Measurements from ENCODE around the gene IKZF2.

The IKZF2 gene

GRCh38 chr2:213019368-213019767, 132.0 kb downstream of the IKZF2 start:
- no peak for DNase-seq (ENCODE audit: low read depth in 1 of 2, low spot score in 1 of 2)
- Histone ChIP-seq H3K27me3 (ENCODE audit: insufficient read depth, poor library complexity, severe bottlenecking) (no peaks in the 10 kb centered on the region), H3K27ac (replicated peaks) (no peak overlapping the region), H3K4me3 (replicated peaks; ENCODE audit: insufficient read depth, low read length) (no peak overlapping the region)
- TF ChIP-seq SPI1 (IDR thresholded peaks at IDR 0.05; ENCODE audit: borderline replicate concordance, low read depth) (no peak), POLR2AphosphoS5 (IDR thresholded peaks at IDR 0.05; ENCODE audit: low read depth) (no peak), GABPA (IDR thresholded peaks at IDR 0.05; ENCODE audit: low read depth) (no peak), CTCF (IDR thresholded peaks at IDR 0.05; ENCODE audit: insufficient read depth, low read length) (no peak)
- TF ChIP-seq, protein P1, sequence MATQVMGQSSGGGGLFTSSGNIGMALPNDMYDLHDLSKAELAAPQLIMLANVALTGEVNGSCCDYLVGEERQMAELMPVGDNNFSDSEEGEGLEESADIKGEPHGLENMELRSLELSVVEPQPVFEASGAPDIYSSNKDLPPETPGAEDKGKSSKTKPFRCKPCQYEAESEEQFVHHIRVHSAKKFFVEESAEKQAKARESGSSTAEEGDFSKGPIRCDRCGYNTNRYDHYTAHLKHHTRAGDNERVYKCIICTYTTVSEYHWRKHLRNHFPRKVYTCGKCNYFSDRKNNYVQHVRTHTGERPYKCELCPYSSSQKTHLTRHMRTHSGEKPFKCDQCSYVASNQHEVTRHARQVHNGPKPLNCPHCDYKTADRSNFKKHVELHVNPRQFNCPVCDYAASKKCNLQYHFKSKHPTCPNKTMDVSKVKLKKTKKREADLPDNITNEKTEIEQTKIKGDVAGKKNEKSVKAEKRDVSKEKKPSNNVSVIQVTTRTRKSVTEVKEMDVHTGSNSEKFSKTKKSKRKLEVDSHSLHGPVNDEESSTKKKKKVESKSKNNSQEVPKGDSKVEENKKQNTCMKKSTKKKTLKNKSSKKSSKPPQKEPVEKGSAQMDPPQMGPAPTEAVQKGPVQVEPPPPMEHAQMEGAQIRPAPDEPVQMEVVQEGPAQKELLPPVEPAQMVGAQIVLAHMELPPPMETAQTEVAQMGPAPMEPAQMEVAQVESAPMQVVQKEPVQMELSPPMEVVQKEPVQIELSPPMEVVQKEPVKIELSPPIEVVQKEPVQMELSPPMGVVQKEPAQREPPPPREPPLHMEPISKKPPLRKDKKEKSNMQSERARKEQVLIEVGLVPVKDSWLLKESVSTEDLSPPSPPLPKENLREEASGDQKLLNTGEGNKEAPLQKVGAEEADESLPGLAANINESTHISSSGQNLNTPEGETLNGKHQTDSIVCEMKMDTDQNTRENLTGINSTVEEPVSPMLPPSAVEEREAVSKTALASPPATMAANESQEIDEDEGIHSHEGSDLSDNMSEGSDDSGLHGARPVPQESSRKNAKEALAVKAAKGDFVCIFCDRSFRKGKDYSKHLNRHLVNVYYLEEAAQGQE (IDR thresholded peaks at IDR 0.05; ENCODE audit: insufficient replicate concordance, low read depth): no peak

DNA sequence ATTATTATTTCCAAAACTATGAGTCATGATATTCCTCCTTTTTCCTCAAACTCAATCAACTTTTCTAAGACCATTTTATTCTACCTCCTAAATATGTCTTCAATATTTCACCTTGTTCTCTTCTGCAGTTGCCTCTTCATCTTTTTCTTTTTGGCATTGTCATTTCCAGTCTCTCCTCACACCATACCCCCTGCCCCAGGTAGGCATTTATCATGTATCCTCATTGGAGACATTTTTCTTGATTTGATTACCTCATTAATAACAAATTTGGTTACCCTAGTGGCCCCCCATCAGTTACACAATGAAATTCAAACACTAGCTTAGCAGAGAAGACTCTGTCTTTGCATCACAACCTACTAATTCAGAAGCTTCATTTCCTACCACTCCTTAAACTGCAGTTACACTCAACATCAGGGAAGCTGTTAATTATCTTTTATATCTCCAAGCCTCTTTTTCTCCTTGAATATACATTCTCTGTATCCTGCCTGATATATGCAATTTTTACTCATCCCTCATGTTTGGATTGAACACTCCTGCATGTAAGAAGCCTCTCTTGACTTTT, 133.0 kb downstream of the IKZF2 start:
- no peaks in the 10 kb centered on the region for H3K27me3 ChIP-seq (ENCODE audit: insufficient read depth, poor library complexity, severe bottlenecking)
- no peak for DNase-seq (ENCODE audit: low read depth in 1 of 2, low spot score in 1 of 2)
- H3K4me3 ChIP-seq (replicated peaks; ENCODE audit: insufficient read depth, low read length): no peak overlapping the region
- TF ChIP-seq CTCF (IDR thresholded peaks at IDR 0.05; ENCODE audit: insufficient read depth, low read length) (no peak), SPI1 (IDR thresholded peaks at IDR 0.05; ENCODE audit: borderline replicate concordance, low read depth) (no peak), GABPA (IDR thresholded peaks at IDR 0.05; ENCODE audit: low read depth) (no peak), POLR2AphosphoS5 (IDR thresholded peaks at IDR 0.05; ENCODE audit: low read depth) (no peak)
- TF ChIP-seq, protein P1 (IDR thresholded peaks at IDR 0.05; ENCODE audit: insufficient replicate concordance, low read depth): no peak
- no peak overlapping the region for H3K27ac ChIP-seq (replicated peaks)

- DNase-seq (ENCODE audit: low read depth in 1 of 2, low spot score in 1 of 2): no peak
- Histone ChIP-seq H3K27me3 (ENCODE audit: insufficient read depth, poor library complexity, severe bottlenecking) (no peaks in the 10 kb centered on the region), H3K27ac (replicated peaks) (no peak overlapping the region), H3K4me3 (replicated peaks; ENCODE audit: insufficient read depth, low read length) (no peak overlapping the region)
- TF ChIP-seq GABPA (IDR thresholded peaks at IDR 0.05; ENCODE audit: low read depth): no peak
- TF ChIP-seq CTCF (IDR thresholded peaks at IDR 0.05; ENCODE audit: insufficient read depth, low read length): no peak
- TF ChIP-seq SPI1 (IDR thresholded peaks at IDR 0.05; ENCODE audit: borderline replicate concordance, low read depth): no peak
These were observed 134.0 kb downstream of the IKZF2 start for GRCh38 chr2:213017404-213017803.

- no peak overlapping the region for H3K4me3 ChIP-seq (replicated peaks; ENCODE audit: insufficient read depth, low read length)
- TF ChIP-seq CTCF (IDR thresholded peaks at IDR 0.05; ENCODE audit: insufficient read depth, low read length): no peak
- no peak for TF ChIP-seq GABPA (IDR thresholded peaks at IDR 0.05; ENCODE audit: low read depth)
- TF ChIP-seq SPI1 (IDR thresholded peaks at IDR 0.05; ENCODE audit: borderline replicate concordance, low read depth): no peak
- TF ChIP-seq POLR2AphosphoS5 (IDR thresholded peaks at IDR 0.05; ENCODE audit: low read depth): no peak
- TF ChIP-seq, protein P1 (IDR thresholded peaks at IDR 0.05; ENCODE audit: insufficient replicate concordance, low read depth): no peak
- H3K27ac ChIP-seq (replicated peaks): no peak overlapping the region
These were observed 134.4 kb downstream of the IKZF2 start for GRCh38 chr2:213016984-213017351.

More at GRCh38 chr2:213016984-213017351, 134.4 kb downstream of the IKZF2 start:
- H3K27me3 ChIP-seq (ENCODE audit: insufficient read depth, poor library complexity, severe bottlenecking): no peaks in the 10 kb centered on the region
- DNase-seq (ENCODE audit: low read depth in 1 of 2, low spot score in 1 of 2): no peak

All from HL-60 (cell line).